ENCODE data around the gene LHX3. TPM values are rescaled to one million over a fixed set of nuclear protein-coding genes. Genes with fewer than 3 reads are reported as not detected.

LHX3 gene
- total and polyA plus RNA-seq, 2 of the 8 experiments (the other 6 are each of a cell fraction or from before 2014, with no cell fraction given): 0.02 TPM; not detected in 1

- TF ChIP-seq CHD2 (IDR thresholded peaks at IDR 0.05; ENCODE audit: low read length) (no peak), CBX8 (IDR thresholded peaks at IDR 0.05; ENCODE audit: borderline replicate concordance, low read depth, low read length) (no peak)
These were observed 37.3 kb upstream of the LHX3 start (continued) for GRCh38 chr9:136242248-136242647.

Data from H1 (cell line).